SK-MEL-5 (cell line): ENCODE data around the gene F2R. TPM values are rescaled to one million over a fixed set of nuclear protein-coding genes. Genes with fewer than 3 reads are reported as not detected.

Experiments used
- DNase-seq: peaks from one replicate; pipeline ENCODE4 v3.0.0-alpha.2; 2016; ENCODE audit warnings: low read depth, low spot score
- in situ Hi-C: cut with HindIII; loops from 2 replicates; pipeline ENCODE4 v1.10.0; 2016; ENCODE audit warnings: low sequenced_read_pairs, high pct_unique_total_duplicates, low pct_unique_long_range_greater_than_20kb
- total RNA-seq: library from RNA; depleted of rRNA; stranded (reverse); fragments of >200 nt; shearing (Covaris generic); gene quantifications from 2 replicates; pipeline ENCODE4 v1.2.3, GENCODE V29; 2014

Gene F2R
- total RNA-seq, 1 experiment from 2014 or later, result 7.0 TPM

DNA sequence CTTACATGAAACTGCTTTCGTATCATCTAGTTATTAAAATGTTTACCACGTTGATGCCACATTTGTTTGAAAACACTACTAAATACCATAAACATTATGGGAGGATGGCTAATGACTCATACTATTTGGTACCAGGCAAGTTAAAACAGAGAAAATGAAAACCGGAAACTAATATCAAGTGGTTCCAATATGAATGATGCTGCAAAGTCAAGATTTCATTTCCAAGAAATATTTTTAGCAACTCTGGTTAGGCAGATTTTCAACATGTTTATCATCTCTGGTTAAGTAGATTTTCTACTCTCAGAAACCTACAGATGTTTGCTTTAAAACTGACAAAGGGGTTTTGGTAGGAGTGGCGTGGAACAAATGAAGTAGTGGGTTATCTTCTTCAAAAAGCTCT is 4.9 kb upstream of the F2R start:
- no peak for DNase-seq
- in situ Hi-C loops, result no loop called here

DNA sequence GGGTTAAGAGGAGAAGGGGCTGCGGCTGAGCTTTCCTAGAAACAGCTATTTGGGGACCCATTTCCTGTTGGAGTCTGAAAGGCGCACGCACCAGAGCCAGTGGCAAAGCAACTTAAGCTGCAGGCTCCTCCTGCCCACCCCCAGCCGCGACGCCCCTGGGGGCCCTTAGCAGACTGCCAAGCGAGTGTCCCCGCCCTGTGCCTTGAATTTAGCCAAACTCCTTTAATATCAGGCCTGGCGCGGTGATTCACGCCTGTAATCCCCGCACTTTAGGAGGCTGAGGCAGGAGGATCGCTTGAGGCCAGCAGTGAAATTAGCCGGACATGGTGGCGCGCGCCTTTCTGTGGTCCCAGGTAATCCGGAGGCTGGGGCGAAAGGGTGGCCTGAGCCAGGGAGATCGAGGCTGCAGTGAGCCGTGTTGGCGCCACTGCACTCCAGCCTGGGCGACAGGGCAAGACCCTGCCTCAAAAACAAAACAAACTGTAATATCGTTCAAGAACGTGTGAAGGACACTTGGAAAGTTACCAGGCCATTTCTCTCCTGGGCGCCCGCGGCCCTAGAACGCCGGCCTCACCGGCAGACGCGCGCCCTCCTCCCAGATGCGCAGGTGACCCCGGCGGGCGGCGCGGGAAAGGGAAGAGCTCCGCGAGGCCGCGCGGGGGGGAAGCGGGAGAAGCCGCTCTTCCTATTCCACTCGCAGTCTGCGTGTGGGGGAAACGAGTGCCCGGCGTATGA is 1.0 kb upstream of the F2R start:
- DNase-seq, result no peak
- in situ Hi-C loops, result no loop called here

DNA sequence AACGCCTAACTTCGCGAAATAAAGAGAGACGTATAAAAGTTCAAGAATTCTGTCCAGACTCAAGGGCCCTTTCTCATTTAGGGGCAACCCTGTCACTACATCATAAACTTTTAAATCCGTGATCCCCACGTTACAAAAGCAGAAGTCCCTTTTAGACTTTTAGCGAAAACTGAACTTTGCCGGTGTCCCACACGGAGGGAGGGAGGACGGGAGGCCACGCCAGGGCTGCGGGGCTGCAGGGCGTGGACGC is 515 bp upstream of the F2R start:
- DNase-seq, result no peak
- in situ Hi-C loops, result no loop called here

DNA sequence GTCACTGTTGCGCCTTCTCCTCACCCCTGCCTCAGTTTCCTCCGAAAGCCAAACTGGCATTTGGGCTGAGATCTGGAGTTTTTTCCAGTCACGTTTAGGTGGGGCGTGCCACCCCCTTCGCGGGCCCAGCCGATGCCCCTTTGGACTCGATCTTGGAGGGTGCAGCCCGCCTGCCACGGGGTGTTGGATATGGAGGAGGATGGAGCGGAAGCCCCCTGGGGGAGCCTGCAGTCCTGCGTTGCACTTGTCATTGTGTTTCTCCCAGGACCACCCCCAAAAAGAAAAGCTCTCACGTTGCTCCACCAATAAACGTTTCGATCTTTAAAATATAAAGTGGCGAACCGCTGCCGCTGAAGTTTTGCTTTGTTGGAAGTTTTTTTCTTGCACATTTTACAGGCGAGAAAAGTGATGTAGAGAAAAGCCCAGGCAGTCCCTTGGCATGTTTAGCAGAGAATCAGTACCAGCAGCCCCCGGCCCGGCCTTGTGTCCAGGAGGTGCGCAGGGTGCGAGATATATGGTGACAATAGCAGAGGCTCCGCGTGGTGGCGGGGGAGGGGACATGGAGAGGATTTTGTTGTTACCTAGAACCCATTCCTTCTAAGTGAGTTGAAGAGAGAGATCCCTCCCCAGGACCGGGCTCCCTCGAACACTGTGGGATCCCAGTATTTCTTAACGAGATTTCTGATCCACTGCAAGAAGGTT is 681 bp downstream of the F2R start:
- no peak for DNase-seq
- in situ Hi-C loops, result no loop called here

GRCh38 chr5:76717222-76718083 is 1.5 kb downstream of the F2R start:
- DNase-seq, result no peak
- in situ Hi-C loops, result no loop called here

DNA sequence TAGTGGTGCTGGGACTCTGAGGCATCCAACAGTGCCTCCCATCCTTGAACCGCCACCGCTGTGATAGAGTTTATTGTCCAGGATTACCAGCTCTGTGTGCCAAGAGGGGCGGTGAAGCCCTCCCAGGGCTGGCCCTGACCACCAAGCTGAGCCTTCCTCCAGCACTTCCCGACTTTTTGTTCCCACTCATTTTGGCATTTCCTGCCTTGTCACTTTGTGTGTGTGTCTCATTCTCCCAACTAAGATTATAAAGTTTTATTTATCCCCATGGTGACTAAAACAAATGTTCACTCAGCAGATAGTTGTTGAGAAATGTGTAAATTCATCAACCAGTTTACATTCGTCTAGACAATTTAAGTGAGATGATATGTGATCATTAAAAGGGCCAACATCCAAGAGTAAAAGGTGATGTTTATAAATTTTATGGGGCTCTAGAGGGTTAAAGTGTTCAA is 2.5 kb downstream of the F2R start:
- in situ Hi-C loops, result no loop called here
- DNase-seq, result no peak

- in situ Hi-C loops, result no loop called here
- no peak for DNase-seq
These were observed 3.0 kb downstream of the F2R start for GRCh38 chr5:76718880-76719279.

- in situ Hi-C loops, result no loop called here
- DNase-seq, result no peak
These were observed 5.2 kb downstream of the F2R start for GRCh38 chr5:76720988-76721569.

GRCh38 chr5:76723266-76723665 is 7.3 kb downstream of the F2R start:
- DNase-seq, result no peak
- in situ Hi-C loops, result no loop called here

DNA sequence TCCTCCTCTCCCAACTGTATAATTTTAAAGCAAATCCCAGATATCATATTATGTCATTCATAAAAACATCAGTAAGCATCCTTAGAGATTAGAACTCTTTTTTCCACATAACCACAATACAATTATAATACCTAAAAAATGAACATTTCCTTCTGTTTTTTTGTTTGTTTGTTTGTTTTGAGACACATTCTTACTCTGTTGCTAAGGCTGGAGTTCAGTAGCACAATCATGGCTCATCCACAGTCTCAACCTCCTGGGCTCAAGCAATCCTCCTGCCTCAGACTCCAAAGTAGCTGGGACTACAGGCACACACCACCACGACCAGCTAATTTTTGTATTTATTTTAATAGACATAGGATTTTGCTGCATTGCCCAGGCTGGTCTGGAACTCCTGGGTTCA is 8.0 kb downstream of the F2R start:
- DNase-seq, result no peak
- in situ Hi-C loops, result no loop called here

DNA sequence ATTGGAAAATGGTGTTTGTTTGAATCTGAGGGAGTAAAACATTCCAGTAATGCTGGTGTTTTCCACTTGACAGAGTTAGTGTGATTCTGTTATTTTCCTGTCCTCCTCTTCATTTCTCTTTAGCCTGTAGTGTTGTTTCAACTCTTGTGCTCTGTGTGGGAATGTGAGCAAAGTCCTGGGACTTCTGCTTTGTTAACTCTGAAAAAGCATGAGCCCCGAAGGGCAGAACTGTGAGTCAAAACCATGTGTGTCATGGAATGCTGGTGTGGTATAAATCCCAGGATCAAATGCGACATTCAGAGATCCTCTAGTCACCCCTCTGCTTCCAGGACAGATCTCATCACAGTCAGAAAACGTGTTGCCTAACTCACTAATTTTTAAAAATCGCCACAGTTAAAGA is 8.9 kb downstream of the F2R start:
- in situ Hi-C loops, result no loop called here
- peak; percentile 76 for DNase-seq

GRCh38 chr5:76728965-76729364 is 13.0 kb downstream of the F2R start:
- in situ Hi-C loops, result no loop called here
- no peak for DNase-seq

DNA sequence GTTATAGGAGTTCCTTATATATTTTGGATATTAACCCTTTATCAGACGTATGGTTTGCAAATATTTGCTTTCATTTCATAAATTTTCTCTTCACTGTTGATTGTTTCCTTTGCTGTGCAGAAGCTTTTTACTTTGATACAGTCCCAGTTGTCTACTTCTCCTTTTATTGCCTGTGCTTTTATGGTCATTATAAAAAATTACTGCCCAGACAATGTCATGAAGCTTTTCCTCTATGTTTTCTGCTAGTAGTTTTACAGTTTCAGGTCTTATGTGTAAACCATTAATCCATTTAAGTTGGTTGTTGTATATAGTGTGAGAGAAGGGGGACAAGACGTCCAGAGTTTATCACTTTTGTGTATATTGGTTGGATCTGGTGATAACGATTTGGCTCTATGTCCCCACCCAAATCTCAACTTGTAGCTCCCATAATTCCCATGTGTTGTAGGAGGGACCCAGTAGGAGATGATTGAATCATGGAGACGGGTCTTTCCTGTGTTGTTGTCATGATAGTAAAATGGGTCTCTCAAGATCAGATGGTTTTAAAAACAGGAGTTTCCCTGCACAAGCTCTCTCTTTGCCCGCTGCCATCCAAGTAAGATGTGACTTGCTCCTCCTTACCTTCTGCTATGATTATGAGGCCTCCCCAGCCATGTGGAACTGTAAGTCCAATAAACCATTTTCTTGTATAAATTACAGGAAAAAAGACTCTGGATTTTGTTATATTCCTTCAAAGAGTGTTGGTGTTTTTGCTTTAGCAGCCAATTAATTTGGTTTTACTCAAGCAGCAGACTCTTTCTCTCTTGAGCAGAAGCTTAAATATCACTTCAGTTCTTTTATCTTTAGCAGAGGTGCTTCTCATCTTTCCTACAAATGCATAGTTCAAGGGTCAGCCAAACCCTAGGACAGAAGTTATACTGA is 13.7 kb downstream of the F2R start:
- in situ Hi-C loops, result no loop called here

GRCh38 chr5:76732405-76733048 is 16.6 kb downstream of the F2R start:
- in situ Hi-C loops, result no loop called here
- no peak for DNase-seq

More for the DNA sequence above, 13.7 kb downstream of the F2R start:
- DNase-seq, result no peak

DNA sequence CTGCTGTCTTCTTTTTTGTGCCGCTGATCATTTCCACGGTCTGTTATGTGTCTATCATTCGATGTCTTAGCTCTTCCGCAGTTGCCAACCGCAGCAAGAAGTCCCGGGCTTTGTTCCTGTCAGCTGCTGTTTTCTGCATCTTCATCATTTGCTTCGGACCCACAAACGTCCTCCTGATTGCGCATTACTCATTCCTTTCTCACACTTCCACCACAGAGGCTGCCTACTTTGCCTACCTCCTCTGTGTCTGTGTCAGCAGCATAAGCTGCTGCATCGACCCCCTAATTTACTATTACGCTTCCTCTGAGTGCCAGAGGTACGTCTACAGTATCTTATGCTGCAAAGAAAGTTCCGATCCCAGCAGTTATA is 17.1 kb downstream of the F2R start:
- no peak for DNase-seq
- in situ Hi-C loops, result no loop called here

DNA sequence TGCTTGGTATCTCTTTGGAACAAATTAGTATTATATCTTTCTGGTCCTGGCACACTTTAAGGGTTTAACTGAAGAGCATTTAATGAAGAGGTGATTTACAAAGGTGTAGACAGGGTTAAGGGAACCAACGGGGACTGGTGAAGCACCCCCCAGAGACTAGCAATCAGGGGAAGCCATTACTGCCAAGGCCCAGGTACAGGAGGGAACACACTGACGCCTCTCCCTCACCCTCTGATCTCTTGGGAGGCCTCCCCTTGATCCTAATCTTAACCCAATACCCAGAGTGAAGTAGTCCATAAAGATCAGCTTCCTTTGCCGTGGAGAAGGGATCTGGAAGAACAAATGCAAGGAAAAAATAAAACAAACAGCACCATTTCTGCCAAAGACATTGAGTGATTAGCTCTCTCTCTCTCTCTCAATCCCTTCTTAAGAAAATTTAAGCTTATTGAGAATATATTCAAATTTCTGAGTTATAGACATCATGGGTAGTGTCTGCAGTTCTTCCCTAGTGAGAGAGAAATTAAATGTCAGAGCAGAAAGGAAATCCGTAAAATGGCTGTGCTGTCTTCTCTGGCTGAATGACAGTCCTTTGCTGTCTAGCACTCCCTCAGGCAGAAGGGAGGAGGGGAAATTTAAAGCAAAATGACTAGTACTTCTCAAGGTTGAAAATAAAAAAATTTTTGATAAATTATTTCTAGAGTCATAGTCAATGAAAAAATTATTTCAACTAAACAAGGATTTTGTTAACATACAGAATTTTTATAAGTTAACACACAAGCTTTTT is 20.0 kb downstream of the F2R start:
- no peak for DNase-seq

More for the DNA sequence above, 20.0 kb downstream of the F2R start:
- in situ Hi-C loops, result no loop called here
